Karpas-422 (cell line): ENCODE data around the gene FAM229B. TPM values are rescaled to one million over a fixed set of nuclear protein-coding genes. Genes with fewer than 3 reads are reported as not detected.

ENCODE experiments used
- DNase-seq: peaks from one replicate; pipeline ENCODE4 v3.0.0-alpha.2; 2015
- H2AFZ ChIP-seq: fragments of 200-600 bp; sonication (generic); 2 replicates; pipeline ENCODE4 v1.6.1; 2014; ENCODE audit warnings: antibody characterized with exemption, low read length, mixed read lengths
- H3K27ac ChIP-seq: fragments of 200-600 bp; sonication (generic); 2 replicates; pipeline ENCODE4 v1.5.1; 2014; ENCODE audit warnings: mild to moderate bottlenecking, low read length, moderate library complexity
- H3K27me3 ChIP-seq: fragments of 200-600 bp; sonication (generic); 2 replicates; pipeline ENCODE4 v1.6.1; 2014; ENCODE audit warnings: low read length, mixed read lengths
- H3K36me3 ChIP-seq: fragments of 200-600 bp; sonication (generic); 2 replicates; pipeline ENCODE4 v1.6.1; 2014; ENCODE audit warnings: low read length, mixed read lengths; ENCODE audit not compliant: insufficient read depth
- H3K4me1 ChIP-seq: fragments of 200-600 bp; sonication (generic); 2 replicates; pipeline ENCODE4 v1.6.1; 2014; ENCODE audit warnings: mild to moderate bottlenecking, low read length, mixed read lengths
- H3K4me2 ChIP-seq: fragments of 200-600 bp; sonication (generic); 2 replicates; pipeline ENCODE4 v1.6.1; 2014; ENCODE audit warnings: low read length, low read depth, mild to moderate bottlenecking; ENCODE audit not compliant: poor library complexity, severe bottlenecking
- H3K4me3 ChIP-seq: fragments of 200-600 bp; sonication (generic); 2 replicates; pipeline ENCODE4 v1.5.1; 2014; ENCODE audit warnings: mild to moderate bottlenecking, antibody characterized with exemption, low read length, mixed read lengths
- H3K79me2 ChIP-seq: fragments of 200-600 bp; sonication (generic); 2 replicates; pipeline ENCODE4 v1.6.1; 2014; ENCODE audit warnings: mild to moderate bottlenecking, low read length, mixed read lengths
- H3K9ac ChIP-seq: fragments of 200-600 bp; sonication (generic); 2 replicates; pipeline ENCODE4 v1.6.0; 2014; ENCODE audit warnings: low read length
- H3K9me2 ChIP-seq: fragments of 200-600 bp; sonication (generic), shearing (Covaris generic); replicated peaks from 2 replicates; pipeline ENCODE4 v1.6.0; 2014; ENCODE audit warnings: mild to moderate bottlenecking, low read length, moderate library complexity; ENCODE audit not compliant: insufficient read depth
- H3K9me3 ChIP-seq: fragments of 300-700, 200-600 bp; sonication (generic); 2 replicates; pipeline ENCODE4 v1.6.1; 2014; ENCODE audit warnings: low read length, mixed read lengths
- H4K20me1 ChIP-seq: fragments of 200-600 bp; sonication (generic); 2 replicates; pipeline ENCODE4 v1.6.1; 2014; ENCODE audit warnings: mild to moderate bottlenecking, antibody characterized with exemption, low read length, low read depth; ENCODE audit not compliant: insufficient read depth
- total RNA-seq: library from RNA; depleted of rRNA; stranded (reverse); fragments of >200 nt; shearing (Covaris generic); gene quantifications from 2 replicates; pipeline ENCODE4 v1.2.3, GENCODE V29; 2014; ENCODE audit warnings: low replicate concordance; rRNA removed

FAM229B gene
- total RNA-seq: 8.2 and 9.2 TPM in 2 replicates

- Histone ChIP-seq H3K4me2 (peak within 1 kb of the TSS; percentile 94), H3K79me2 (peaks cover 19% of the 10 kb centered on the region), H3K9me2 (no peaks in the 10 kb centered on the region), H4K20me1 (no peaks in the 10 kb centered on the region), H3K27me3 (no peaks in the 10 kb centered on the region), H3K9me3 (no peaks in the 10 kb centered on the region), H3K36me3 (peaks cover 20% of the 10 kb centered on the region), H2AFZ (peak within 1 kb of the TSS; percentile 87), H3K4me3 (peak within 1 kb of the TSS; percentile 76), H3K4me1 (peaks cover 18% of the 10 kb centered on the region), H3K27ac (peak within 1 kb of the TSS; percentile 44; the same call in 1 of the 2 replicates), H3K9ac (peak within 1 kb of the TSS; percentile 72)
- DNase-seq: peak; percentile 98
Measured at GRCh38 chr6:112087136-112087911, at the start of gene FAM229B, which contains the start of gene TUBE1. TSS of gene FAM229B (plus strand) at chr6:112087591. CDS start at chr6:112099284, 11,693 bp downstream. TSS of gene TUBE1 (minus strand) at chr6:112087482. CDS start at chr6:112087434, 48 bp downstream.

GRCh38 chr6:112037783-112038216, 49.6 kb upstream of the FAM229B start:
- H3K4me3 ChIP-seq: no peak overlapping the region
- no peaks in the 10 kb centered on the region for H3K9me3 ChIP-seq
- no peaks in the 10 kb centered on the region for H3K36me3 ChIP-seq
- no peak overlapping the region for H3K9ac ChIP-seq
- H3K4me1 ChIP-seq: peaks cover 3% of the 10 kb centered on the region
- no peaks in the 10 kb centered on the region for H3K79me2 ChIP-seq
- no peaks in the 10 kb centered on the region for H3K9me2 ChIP-seq
- H3K4me2 ChIP-seq: no peak overlapping the region
- H3K27me3 ChIP-seq: no peaks in the 10 kb centered on the region; the same call in 1 of the 2 replicates
- H2AFZ ChIP-seq: no peak overlapping the region
- no peak for DNase-seq
- H3K27ac ChIP-seq: no peak overlapping the region
- H4K20me1 ChIP-seq: no peaks in the 10 kb centered on the region

- H3K4me2 ChIP-seq: no peak overlapping the region
- H3K27me3 ChIP-seq: no peaks in the 10 kb centered on the region; the same call in 1 of the 2 replicates
- H3K9ac ChIP-seq: no peak overlapping the region
- DNase-seq: no peak
- H3K4me1 ChIP-seq: peaks cover 4% of the 10 kb centered on the region
- no peaks in the 10 kb centered on the region for H3K9me2 ChIP-seq
- no peaks in the 10 kb centered on the region for H3K36me3 ChIP-seq
- no peaks in the 10 kb centered on the region for H3K9me3 ChIP-seq
- no peak overlapping the region for H2AFZ ChIP-seq
- no peaks in the 10 kb centered on the region for H3K79me2 ChIP-seq
- no peaks in the 10 kb centered on the region for H4K20me1 ChIP-seq
- no peak overlapping the region for H3K27ac ChIP-seq
- no peak overlapping the region for H3K4me3 ChIP-seq
Measured at GRCh38 chr6:112038268-112038667, 49.1 kb upstream of the FAM229B start.

GRCh38 chr6:112038756-112039430, 48.5 kb upstream of the FAM229B start:
- Histone ChIP-seq H3K27me3 (no peaks in the 10 kb centered on the region; the same call in 1 of the 2 replicates), H3K4me2 (no peak overlapping the region), H3K79me2 (no peaks in the 10 kb centered on the region), H3K9me3 (no peaks in the 10 kb centered on the region), H3K4me3 (no peak overlapping the region), H4K20me1 (no peaks in the 10 kb centered on the region), H3K4me1 (peaks cover 4% of the 10 kb centered on the region), H3K36me3 (no peaks in the 10 kb centered on the region), H2AFZ (no peak overlapping the region), H3K9me2 (no peaks in the 10 kb centered on the region), H3K27ac (no peak overlapping the region), H3K9ac (no peak overlapping the region)
- no peak for DNase-seq

GRCh38 chr6:112039431-112039770, 48.0 kb upstream of the FAM229B start:
- no peak for DNase-seq
- Histone ChIP-seq H2AFZ (no peak overlapping the region), H3K79me2 (no peaks in the 10 kb centered on the region), H3K9ac (no peak overlapping the region), H4K20me1 (no peaks in the 10 kb centered on the region), H3K4me3 (no peak overlapping the region), H3K9me3 (no peaks in the 10 kb centered on the region), H3K36me3 (no peaks in the 10 kb centered on the region), H3K27me3 (no peaks in the 10 kb centered on the region; the same call in 1 of the 2 replicates), H3K4me2 (no peak overlapping the region), H3K9me2 (no peaks in the 10 kb centered on the region), H3K4me1 (peaks cover 4% of the 10 kb centered on the region), H3K27ac (no peak overlapping the region)

GRCh38 chr6:112040956-112041355, 46.4 kb upstream of the FAM229B start:
- no peak overlapping the region for H3K27ac ChIP-seq
- no peak overlapping the region for H3K4me2 ChIP-seq
- no peak overlapping the region for H2AFZ ChIP-seq
- no peaks in the 10 kb centered on the region for H3K9me2 ChIP-seq
- H3K9me3 ChIP-seq: no peaks in the 10 kb centered on the region
- no peaks in the 10 kb centered on the region for H3K79me2 ChIP-seq
- no peaks in the 10 kb centered on the region for H4K20me1 ChIP-seq
- no peaks in the 10 kb centered on the region; the same call in 1 of the 2 replicates for H3K27me3 ChIP-seq
- H3K36me3 ChIP-seq: no peaks in the 10 kb centered on the region
- no peak for DNase-seq
- no peak overlapping the region for H3K9ac ChIP-seq
- H3K4me3 ChIP-seq: no peak overlapping the region
- H3K4me1 ChIP-seq: peaks cover 4% of the 10 kb centered on the region

GRCh38 chr6:112041535-112041934, 45.9 kb upstream of the FAM229B start:
- no peaks in the 10 kb centered on the region for H4K20me1 ChIP-seq
- no peak overlapping the region for H3K9ac ChIP-seq
- no peaks in the 10 kb centered on the region for H3K79me2 ChIP-seq
- H3K9me2 ChIP-seq: no peaks in the 10 kb centered on the region
- H3K27me3 ChIP-seq: no peaks in the 10 kb centered on the region; the same call in 1 of the 2 replicates
- no peaks in the 10 kb centered on the region for H3K36me3 ChIP-seq
- no peaks in the 10 kb centered on the region for H3K9me3 ChIP-seq
- H3K4me2 ChIP-seq: no peak overlapping the region
- no peak overlapping the region for H2AFZ ChIP-seq
- no peak for DNase-seq
- H3K4me1 ChIP-seq: peaks cover 4% of the 10 kb centered on the region
- H3K4me3 ChIP-seq: no peak overlapping the region
- no peak overlapping the region for H3K27ac ChIP-seq
